ENCODE data around the gene MYO7A.

DNA sequence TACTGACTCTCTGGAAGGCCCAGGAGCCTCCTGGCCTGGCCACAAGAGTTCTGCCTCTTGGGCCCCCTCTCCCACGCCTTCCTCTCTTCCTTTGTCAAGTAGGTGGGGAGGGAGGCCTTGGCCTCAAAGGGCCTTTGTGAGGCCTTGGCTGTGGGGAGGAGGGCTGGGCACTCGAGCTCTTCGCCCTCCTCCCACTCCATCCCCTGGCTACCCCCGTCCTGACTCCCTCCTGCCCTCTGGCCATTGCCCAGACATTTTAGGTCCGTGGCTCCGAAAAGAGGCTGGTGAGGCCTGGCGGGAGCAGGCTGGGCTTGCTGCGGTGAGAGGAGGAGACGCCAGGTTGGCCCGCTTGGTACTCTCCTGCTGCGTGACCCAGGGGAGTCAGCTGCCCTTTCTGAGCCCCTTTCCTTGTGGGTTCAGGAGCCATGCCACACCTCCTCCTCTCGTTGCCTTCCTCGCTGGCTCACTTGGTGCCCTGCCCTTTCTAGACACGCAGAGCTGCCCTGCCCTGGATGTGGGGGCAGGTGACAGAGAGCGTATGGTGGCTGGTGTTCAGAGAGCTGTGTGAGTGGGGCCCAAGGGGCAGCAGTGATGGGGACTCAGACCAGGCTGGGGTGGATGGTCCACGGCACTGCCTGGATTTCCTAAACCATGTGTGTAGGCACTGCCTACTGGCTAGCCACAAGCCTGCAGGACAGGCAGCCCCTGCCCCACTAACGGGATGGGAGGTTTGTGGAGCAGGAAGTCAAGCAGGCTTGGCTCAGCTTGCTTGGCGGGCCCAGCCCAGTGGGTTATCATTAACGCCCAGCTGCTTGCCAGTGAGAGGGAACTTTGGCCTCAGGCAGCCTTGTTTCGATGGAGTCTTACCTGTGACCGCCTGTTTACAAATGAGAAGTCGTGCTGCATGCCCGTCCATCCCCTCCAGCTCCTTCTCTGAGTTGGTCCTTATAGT, 41.2 kb upstream of the MYO7A start:
- TF ChIP-seq GATA3 (IDR thresholded peaks at IDR 0.05; ENCODE audit: low read depth, low read length) (no peak), GATA2 (IDR thresholded peaks at IDR 0.05; ENCODE audit: low read depth, low read length) (no peak)
